HepG2 (cell line): Measurements from ENCODE around the gene RBP3. TPM values are rescaled to one million over a fixed set of nuclear protein-coding genes. Genes with fewer than 3 reads are reported as not detected.

Experiments
- ATAC-seq: fragments of 200-7000 bp; cut with Tn5 transposase; 3 replicates; pipeline ENCODE4 v1.9.1; 2020; ENCODE audit warnings: mild to moderate bottlenecking, moderate library complexity
- BruUV-seq: library from RNA; stranded (reverse); fragments of 400-500 nt; replicated peaks from 2 replicates; lab custom pipeline; 2021; lab: Mats Ljungman, UMichigan
- CTCF ChIA-PET: fragments of 300-600 bp; formaldehyde crosslinking; extraction: SDS; loops from one replicate; lab custom pipeline; 2021; ENCODE audit warnings: low total read pairs, inconsistent platforms, low intra/inter-chr PET ratio; lab: Yijun Ruan, JAX
- POLR2A ChIA-PET: fragments of 350-600 bp; sonication (Branson Sonifier 250); formaldehyde crosslinking; loops from one replicate; lab custom pipeline; 2020; ENCODE audit warnings: antibody characterized with exemption, inconsistent platforms; lab: Yijun Ruan, JAX
- DNase-seq: peaks from one replicate; pipeline ENCODE4 v3.0.0-alpha.2; 2015; ENCODE audit warnings: low spot score
- FAIRE-seq: peaks from 3 replicates; lab custom pipeline; 2011; peaks lifted over from hg19 to GRCh38; lab: Jason Lieb, UNC
- H2AFZ ChIP-seq: one replicate; pipeline ENCODE4 v1.6.1; 2011; ENCODE audit warnings: low read length, inconsistent platforms
- H3K27ac ChIP-seq: fragments of 300-600 bp; 3 replicates; pipeline ENCODE4 v1.8.0; 2011; ENCODE audit warnings: mixed run types, mild to moderate bottlenecking, mixed read lengths, low read length, inconsistent platforms; ENCODE audit not compliant: insufficient read depth; ENCODE audit errors: extremely low read length
- H3K27me3 ChIP-seq, 2 experiments: fragments of 200-600 bp in 1 of 2; 2 replicates in 1 of 2; 3 replicates in 1 of 2; pipeline versions ENCODE4 v1.6.0 to v1.8.0; 2011; ENCODE audit warnings: low read length in 2 of 2, mild to moderate bottlenecking in 2 of 2, moderate library complexity in 2 of 2, inconsistent platforms in 1 of 2; ENCODE audit not compliant: insufficient read depth in 2 of 2, control insufficient read depth in 1 of 2
- H3K36me3 ChIP-seq, 2 experiments: fragments of 200-600 bp in 1 of 2; replicated peaks in 1 of 2; 2 replicates in 1 of 2; 3 replicates in 1 of 2; pipeline versions ENCODE4 v1.5.1 to v1.8.0; 2011; ENCODE audit warnings: low read length in 2 of 2, inconsistent platforms in 1 of 2; ENCODE audit not compliant: insufficient read depth in 2 of 2, control insufficient read depth in 1 of 2
- H3K4me1 ChIP-seq: 2 replicates; pipeline ENCODE4 v1.5.1; 2012; ENCODE audit warnings: low read length, inconsistent platforms; ENCODE audit not compliant: insufficient read depth
- H3K4me2 ChIP-seq: 2 replicates; pipeline ENCODE4 v1.6.0; 2011; ENCODE audit warnings: low read depth, low read length, inconsistent platforms
- H3K4me3 ChIP-seq, 3 experiments: fragments of 200-600 bp in 1 of 3; sonication (generic), shearing (Covaris generic) in 1 of 3; replicated peaks in 1 of 3; 2 replicates each; pipeline ENCODE4 v1.5.1; 2011 to 2016; ENCODE audit warnings: low read length in 3 of 3, inconsistent platforms in 2 of 3, low read depth in 2 of 3, mild to moderate bottlenecking in 2 of 3, control low read depth in 1 of 3, mixed read lengths in 1 of 3; ENCODE audit not compliant: insufficient read depth in 1 of 3
- H3K79me2 ChIP-seq: one replicate; pipeline ENCODE4 v1.6.1; 2011; ENCODE audit warnings: low read length, inconsistent platforms; ENCODE audit not compliant: insufficient read depth
- H3K9ac ChIP-seq: 2 replicates; pipeline ENCODE4 v1.6.0; 2011; ENCODE audit warnings: mild to moderate bottlenecking, low read depth, low read length, inconsistent platforms; ENCODE audit not compliant: insufficient read depth
- H3K9me3 ChIP-seq: 2 replicates; pipeline ENCODE4 v1.5.1; 2012; ENCODE audit warnings: mild to moderate bottlenecking, low read length
- H4K20me1 ChIP-seq: 2 replicates; pipeline ENCODE4 v1.6.0; 2011; ENCODE audit warnings: inconsistent platforms, mild to moderate bottlenecking, low read length, moderate library complexity; ENCODE audit not compliant: insufficient read depth
- ISL2 ChIP-seq: sonication (generic); formaldehyde crosslinking; IDR thresholded peaks from 2 replicates; pipeline ENCODE4 v1.5.0; 2020; ENCODE audit warnings: missing genetic modification reagents
- MEIS2 ChIP-seq: sonication (generic); formaldehyde crosslinking; IDR thresholded peaks from 2 replicates; pipeline ENCODE4 v1.9.0; 2021; ENCODE audit warnings: mild to moderate bottlenecking, missing genetic modification reagents
- RNF2 ChIP-seq: fragments of 450-650 bp; conservative IDR thresholded peaks from 2 replicates; pipeline ENCODE4 v1.6.1; 2016; ENCODE audit warnings: low read depth
- ZBED4 ChIP-seq: sonication (generic); formaldehyde crosslinking; IDR thresholded peaks from 2 replicates; pipeline ENCODE4 v1.4.0; 2020; ENCODE audit warnings: missing genetic modification reagents, borderline replicate concordance
- ZBTB34 ChIP-seq: sonication (generic); formaldehyde crosslinking; IDR thresholded peaks from 2 replicates; pipeline ENCODE4 v1.8.0; 2022; ENCODE audit warnings: mild to moderate bottlenecking, missing genetic modification reagents
- ZNF576 ChIP-seq: sonication (generic); formaldehyde crosslinking; IDR thresholded peaks from 2 replicates; pipeline ENCODE4 v1.4.0; 2020; ENCODE audit warnings: mild to moderate bottlenecking, missing genetic modification reagents
- WGBS: methylation state at CpG from one replicate; pipeline ENCODE4 v1.1.6; 2017; ENCODE audit warnings: low lambda C conversion rate; 5-methylcytosine and 5-hydroxymethylcytosine counted together
- in situ Hi-C: cut with HindIII; loops from 2 replicates; pipeline ENCODE4 v1.10.0; 2017; ENCODE audit warnings: low pct_unique_long_range_greater_than_20kb; ENCODE audit not compliant: extremely low pct_ligation_motif_present
- intact Hi-C: fragments of 100-400 bp; cut with micrococcal nuclease; formaldehyde crosslinking; loops from one replicate; pipeline ENCODE4 v1.10.0; 2022; ENCODE audit not compliant: unreplicated experiment
- polyA plus RNA-seq, 8 experiments: library from polyadenylated mRNA; depleted of rRNA in 3 of 8; stranded (reverse) in 7 of 8; unstranded in 1 of 8; fragments of >200 nt; fragmentation: Illumina TruSeq in 4 of 8; extraction: Trizol in 4 of 8; gene quantifications; 2 replicates each; pipeline versions ENCODE4 v1.2.1 to v1.2.3, GENCODE V29; 2011 to 2016; ENCODE audit warnings: low read depth in 4 of 8, missing spikeins in 1 of 8, mixed read lengths in 1 of 8; ENCODE audit not compliant: insufficient read depth in 1 of 8
- total RNA-seq, 5 experiments: library from RNA; depleted of rRNA; stranded (reverse); fragments of >200 nt; fragmentation: Illumina TruSeq; extraction: Trizol; gene quantifications; 2 replicates each; pipeline ENCODE4 v1.2.3, GENCODE V29; 2016; ENCODE audit warnings: low read depth in 1 of 5
- TF ChIP-seq, protein P1 (sequence below): sonication (generic); formaldehyde crosslinking; IDR thresholded peaks from 2 replicates; pipeline ENCODE4 v1.4.0; 2020; ENCODE audit warnings: missing genetic modification reagents

Gene RBP3
- total and polyA plus RNA-seq, 2 of the 13 experiments (the other 11 are each of a cell fraction or from before 2014, with no cell fraction given), result not detected

DNA sequence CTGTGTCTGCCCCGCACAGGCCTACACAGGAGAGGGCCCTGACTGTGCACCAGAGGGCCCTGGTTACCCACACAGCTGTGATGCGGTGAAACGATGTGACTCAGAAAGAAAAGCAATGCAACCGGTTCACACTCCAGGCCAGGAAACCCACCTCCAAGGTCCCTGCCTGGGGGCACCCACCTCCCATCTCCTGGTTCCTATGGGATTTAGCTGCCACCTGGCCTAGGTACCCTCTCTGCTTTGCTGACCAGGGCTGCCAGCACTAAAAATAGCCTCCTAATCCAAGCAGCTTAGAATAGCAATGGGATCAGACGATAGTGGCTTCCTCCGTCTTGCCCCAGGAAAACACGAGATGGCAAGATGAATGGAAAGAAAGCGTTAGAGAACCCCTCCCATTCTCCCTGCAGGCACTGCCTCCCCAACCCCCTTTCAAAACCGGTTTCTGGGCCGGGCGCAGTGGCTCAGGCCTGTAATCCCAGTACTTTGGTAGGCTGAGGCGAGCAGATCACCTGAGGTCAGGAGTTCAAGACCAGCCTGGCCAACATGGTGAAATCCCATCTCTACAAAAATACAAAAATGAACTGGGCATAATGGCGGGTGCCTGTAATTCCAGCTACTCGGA lies 12.4 kb downstream of the RBP3 start:
- no peaks in the 10 kb centered on the region for H3K9me3 ChIP-seq
- H2AFZ ChIP-seq, result no peak overlapping the region
- FAIRE-seq (no peak), DNase-seq (no peak), ATAC-seq (no peak)
- no TSS peak for BruUV-seq
- H3K9ac ChIP-seq, result no peak overlapping the region
- 44% methylated on average over 8 of the region's 14 CpGs for WGBS
- POLR2A ChIA-PET, result no interaction called here
- no peak for TF ChIP-seq RNF2
- TF ChIP-seq ZBTB34, result no peak
- no peak for TF ChIP-seq ZNF576 (CRISPR knock-in tag)
- TF ChIP-seq MEIS2 (CRISPR knock-in tag), result no peak
- TF ChIP-seq ISL2 (CRISPR knock-in tag), result no peak
- TF ChIP-seq, protein P1, sequence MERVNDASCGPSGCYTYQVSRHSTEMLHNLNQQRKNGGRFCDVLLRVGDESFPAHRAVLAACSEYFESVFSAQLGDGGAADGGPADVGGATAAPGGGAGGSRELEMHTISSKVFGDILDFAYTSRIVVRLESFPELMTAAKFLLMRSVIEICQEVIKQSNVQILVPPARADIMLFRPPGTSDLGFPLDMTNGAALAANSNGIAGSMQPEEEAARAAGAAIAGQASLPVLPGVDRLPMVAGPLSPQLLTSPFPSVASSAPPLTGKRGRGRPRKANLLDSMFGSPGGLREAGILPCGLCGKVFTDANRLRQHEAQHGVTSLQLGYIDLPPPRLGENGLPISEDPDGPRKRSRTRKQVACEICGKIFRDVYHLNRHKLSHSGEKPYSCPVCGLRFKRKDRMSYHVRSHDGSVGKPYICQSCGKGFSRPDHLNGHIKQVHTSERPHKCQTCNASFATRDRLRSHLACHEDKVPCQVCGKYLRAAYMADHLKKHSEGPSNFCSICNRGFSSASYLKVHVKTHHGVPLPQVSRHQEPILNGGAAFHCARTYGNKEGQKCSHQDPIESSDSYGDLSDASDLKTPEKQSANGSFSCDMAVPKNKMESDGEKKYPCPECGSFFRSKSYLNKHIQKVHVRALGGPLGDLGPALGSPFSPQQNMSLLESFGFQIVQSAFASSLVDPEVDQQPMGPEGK (CRISPR knock-in tag), result no peak
- no peak for TF ChIP-seq ZBED4
- CTCF ChIA-PET, result no interaction called here
- intact Hi-C loops (no loop called here), in situ Hi-C loops (no loop called here)
- H3K36me3 ChIP-seq, result no peaks in the 10 kb centered on the region
- H3K4me2 ChIP-seq, result no peak overlapping the region
- no peaks in the 10 kb centered on the region for H4K20me1 ChIP-seq
- no peak overlapping the region for H3K4me3 ChIP-seq
- no peak overlapping the region for H3K27ac ChIP-seq
- H3K4me1 ChIP-seq, result peaks cover 10% of the 10 kb centered on the region; the same call in 1 of the 2 replicates
- H3K79me2 ChIP-seq, result no peaks in the 10 kb centered on the region
- H3K27me3 ChIP-seq, result peaks cover 0 to 2% of the 10 kb centered on the region in 2 experiments; a peak in 1 of 5 replicates
